HG02798 (cell line): ENCODE data around the gene MAP3K21.

Source experiments
- ATAC-seq: cut with Tn5 transposase; IDR thresholded peaks from one replicate; pipeline ENCODE4 v1.9.1; 2021; ENCODE audit warnings: mild to moderate bottlenecking; ENCODE audit not compliant: unreplicated experiment, poor library complexity

Gene MAP3K21

GRCh38 chr1:233431753-233432403, 104.4 kb downstream of the MAP3K21 start:
- ATAC-seq = no peak

GRCh38 chr1:233432916-233433315, 105.4 kb downstream of the MAP3K21 start:
- ATAC-seq = no peak

- ATAC-seq = no peak
Observed at GRCh38 chr1:233433436-233434210, 106.1 kb downstream of the MAP3K21 start.
